K562 (cell line): ENCODE data around the gene NLGN4Y. TPM values are rescaled to one million over a fixed set of nuclear protein-coding genes. Genes with fewer than 3 reads are reported as not detected.

ENCODE experiments used
- ATAC-seq: fragments of 200-7000 bp; cut with Tn5 transposase; 3 replicates; pipeline ENCODE4 v1.9.1; 2020; ENCODE audit warnings: moderate library complexity
- BruUV-seq: library from RNA; stranded (reverse); fragments of 400-500 nt; replicated peaks from 2 replicates; lab custom pipeline; 2021; lab: Mats Ljungman, UMichigan
- CTCF ChIA-PET: fragments of 300-600 bp; formaldehyde crosslinking; extraction: SDS; loops from one replicate; lab custom pipeline; 2021; ENCODE audit warnings: low intra/inter-chr PET ratio; lab: Yijun Ruan, JAX
- POLR2A ChIA-PET: fragments of 300-600, 350-650 bp; sonication (Branson Sonifier 250); formaldehyde crosslinking; extraction: SDS; loops from one replicate; lab custom pipeline; 2021; ENCODE audit warnings: antibody characterized with exemption, inconsistent platforms; lab: Yijun Ruan, JAX
- DNase-seq, 4 experiments: peaks; one replicate each; pipeline versions ENCODE4 v3.0.0 to v3.0.0-alpha.2; 2011 to 2018; ENCODE audit warnings: low spot score in 3 of 4, mixed read lengths in 3 of 4; ENCODE audit errors: extremely low read depth in 1 of 4
- FAIRE-seq: peaks from 2 replicates; lab custom pipeline; 2011; peaks lifted over from hg19 to GRCh38; lab: Jason Lieb, UNC
- H2AFZ ChIP-seq: 2 replicates; pipeline ENCODE4 v1.6.0; 2011; ENCODE audit warnings: low read depth, low read length, control low read depth, inconsistent platforms
- H3K27ac ChIP-seq: fragments of 200-600 bp; 3 replicates; pipeline ENCODE4 v1.8.0; 2011; ENCODE audit warnings: low read depth, mild to moderate bottlenecking, control low read depth, inconsistent platforms, low read length, moderate library complexity, mixed read lengths; ENCODE audit errors: extremely low read depth
- H3K27me3 ChIP-seq, 2 experiments: fragments of 300-600 bp in 1 of 2; 2 replicates in 1 of 2; 3 replicates in 1 of 2; pipeline versions ENCODE4 v1.6.0 to v1.8.0; 2011; ENCODE audit warnings: inconsistent platforms in 2 of 2, low read length in 2 of 2, mild to moderate bottlenecking in 1 of 2, mixed read lengths in 1 of 2, moderate library complexity in 1 of 2; ENCODE audit not compliant: control insufficient read depth in 2 of 2, insufficient read depth in 2 of 2
- H3K36me3 ChIP-seq: fragments of 300-600 bp; 3 replicates; pipeline ENCODE4 v1.8.0; 2011; ENCODE audit warnings: mild to moderate bottlenecking, low read length, inconsistent platforms; ENCODE audit not compliant: control insufficient read depth, insufficient read depth
- H3K4me1 ChIP-seq, 2 experiments: fragments of 200-600 bp in 1 of 2; replicated peaks in 1 of 2; 2 replicates in 1 of 2; 3 replicates in 1 of 2; pipeline versions ENCODE4 v1.5.1 to v1.8.0; 2011; ENCODE audit warnings: inconsistent platforms in 2 of 2, low read length in 2 of 2, mild to moderate bottlenecking in 1 of 2, mixed read lengths in 1 of 2, moderate library complexity in 1 of 2; ENCODE audit not compliant: control insufficient read depth in 2 of 2, insufficient read depth in 2 of 2
- H3K4me2 ChIP-seq: 2 replicates; pipeline ENCODE4 v1.6.1; 2011; ENCODE audit warnings: low read length, control low read depth, inconsistent platforms, mixed read lengths; ENCODE audit not compliant: insufficient read depth
- H3K4me3 ChIP-seq: fragments of 200-600 bp; sonication (generic), shearing (Covaris generic); 2 replicates; pipeline ENCODE4 v1.5.1; 2016; ENCODE audit warnings: control low read depth, inconsistent platforms
- H3K79me2 ChIP-seq: fragments of 200-600 bp; 3 replicates; pipeline ENCODE4 v1.8.0; 2011; ENCODE audit warnings: low read length, inconsistent platforms; ENCODE audit not compliant: control insufficient read depth, insufficient read depth
- H3K9ac ChIP-seq, 2 experiments: 2 replicates each; pipeline versions ENCODE4 v1.6.0 to v1.6.1; 2011; ENCODE audit warnings: low read depth in 2 of 2, low read length in 2 of 2, control low read depth in 1 of 2, inconsistent platforms in 1 of 2, mild to moderate bottlenecking in 1 of 2, mixed read lengths in 1 of 2; ENCODE audit not compliant: insufficient read depth in 1 of 2
- H3K9me1 ChIP-seq: one replicate; pipeline ENCODE4 v1.6.0; 2011; ENCODE audit warnings: inconsistent platforms, mild to moderate bottlenecking, low read length, moderate library complexity; ENCODE audit not compliant: control insufficient read depth, insufficient read depth
- H3K9me3 ChIP-seq: replicated peaks from 2 replicates; pipeline ENCODE4 v1.5.1; 2011; ENCODE audit warnings: low read depth, low read length, inconsistent platforms; ENCODE audit not compliant: control insufficient read depth, insufficient read depth
- H4K20me1 ChIP-seq: replicated peaks from 2 replicates; pipeline ENCODE4 v1.6.1; 2011; ENCODE audit warnings: low read length, inconsistent platforms, mixed read lengths; ENCODE audit not compliant: control insufficient read depth, insufficient read depth
- ARHGAP35 ChIP-seq: fragments of 450-650 bp; IDR thresholded peaks from 2 replicates; pipeline ENCODE4 v1.6.1; 2018; ENCODE audit not compliant: partially characterized antibody
- ATF1 ChIP-seq, 2 experiments: fragments of 450-650 bp in 1 of 2; IDR thresholded peaks; 2 replicates each; pipeline ENCODE4 v1.6.1; 2016; ENCODE audit warnings: missing compliant biosample characterization in 1 of 2, missing genetic modification characterization in 1 of 2
- ERF ChIP-seq: fragments of 450-650 bp; formaldehyde crosslinking; IDR thresholded peaks from 2 replicates; pipeline ENCODE4 v1.4.0; 2020; ENCODE audit warnings: mild to moderate bottlenecking, mixed read lengths
- EWSR1 ChIP-seq: fragments of 450-650 bp; IDR thresholded peaks from 2 replicates; pipeline ENCODE4 v1.6.1; 2018; ENCODE audit warnings: borderline replicate concordance, mild to moderate bottlenecking, low read depth, moderate library complexity; ENCODE audit not compliant: partially characterized antibody
- FOS ChIP-seq: IDR thresholded peaks from 3 replicates; pipeline ENCODE4 v1.6.1; 2011; ENCODE audit not compliant: insufficient read length; ENCODE audit errors: extremely low read depth
- HIVEP1 ChIP-seq: fragments of 250-450 bp; sonication (Bioruptor Pico); IDR thresholded peaks from 2 replicates; pipeline ENCODE4 v1.4.0; 2020; ENCODE audit warnings: mild to moderate bottlenecking
- MTA1 ChIP-seq: fragments of 450-650 bp; IDR thresholded peaks from 2 replicates; pipeline ENCODE4 v1.6.1; 2017; ENCODE audit warnings: borderline replicate concordance
- PYGO2 ChIP-seq: fragments of 450-650 bp; IDR thresholded peaks from 2 replicates; pipeline ENCODE4 v1.6.1; 2016; ENCODE audit warnings: mild to moderate bottlenecking, missing genetic modification characterization, moderate library complexity, missing compliant biosample characterization
- RNF2 ChIP-seq: sonication (generic); IDR thresholded peaks from 2 replicates; pipeline ENCODE4 v1.6.1; 2016
- STAG1 ChIP-seq: sonication (generic); formaldehyde crosslinking; IDR thresholded peaks from 2 replicates; pipeline ENCODE4 v1.5.0; 2020; ENCODE audit warnings: missing genetic modification reagents, borderline replicate concordance
- WGBS: fragments of 100-300 bp; shearing (Covaris generic); methylation state at CpG from one replicate; pipeline ENCODE4 v1.1.6; 2016; ENCODE audit warnings: low coverage, mixed read lengths; ENCODE audit not compliant: insufficient coverage; ENCODE audit errors: missing lambda C conversion rate; 5-methylcytosine and 5-hydroxymethylcytosine counted together
- in situ Hi-C: fragments of 300-500 bp; cut with MboI; formaldehyde crosslinking; loops from 4 replicates; pipeline ENCODE4 v1.15.0; 2018; ENCODE audit warnings: inconsistent platforms, mixed read lengths
- intact Hi-C: fragments of 100-400 bp; cut with micrococcal nuclease; formaldehyde crosslinking; loops from 2 replicates; pipeline ENCODE4 v1.14.2; 2022
- polyA plus RNA-seq, 8 experiments: library from polyadenylated mRNA; depleted of rRNA in 4 of 8; stranded (reverse) in 5 of 8; unstranded in 3 of 8; fragments of >200 nt; fragmentation: Nextera tagmentation in 2 of 8; fragmentation: Illumina TruSeq in 1 of 8; extraction: Ambion mirVana in 2 of 8; extraction: Trizol in 1 of 8; gene quantifications; 2 replicates each; pipeline versions ENCODE4 v1.2.1 to v1.2.3, GENCODE V29; 2011 to 2014; ENCODE audit warnings: inconsistent platforms in 1 of 8, missing spikeins in 1 of 8
- total RNA-seq, 7 experiments: library from RNA; depleted of rRNA in 6 of 7; stranded (reverse); fragments of >200 nt in 6 of 7; fragmentation: Illumina TruSeq in 2 of 7; extraction: Trizol in 2 of 7; gene quantifications; 2 replicates each; pipeline versions ENCODE4 v1.2.1 to v1.2.3, GENCODE V29; 2011 to 2021; ENCODE audit warnings: low replicate concordance in 1 of 7
- TF ChIP-seq, protein P1 (sequence below): fragments of 450-650 bp; formaldehyde crosslinking; IDR thresholded peaks from 2 replicates; pipeline ENCODE4 v1.4.0; 2020; ENCODE audit warnings: mild to moderate bottlenecking, moderate library complexity

Gene NLGN4Y
- total and polyA plus RNA-seq, 9 of the 15 experiments (the other 6 are each of a cell fraction or from before 2014, with no cell fraction given) = not detected

DNA sequence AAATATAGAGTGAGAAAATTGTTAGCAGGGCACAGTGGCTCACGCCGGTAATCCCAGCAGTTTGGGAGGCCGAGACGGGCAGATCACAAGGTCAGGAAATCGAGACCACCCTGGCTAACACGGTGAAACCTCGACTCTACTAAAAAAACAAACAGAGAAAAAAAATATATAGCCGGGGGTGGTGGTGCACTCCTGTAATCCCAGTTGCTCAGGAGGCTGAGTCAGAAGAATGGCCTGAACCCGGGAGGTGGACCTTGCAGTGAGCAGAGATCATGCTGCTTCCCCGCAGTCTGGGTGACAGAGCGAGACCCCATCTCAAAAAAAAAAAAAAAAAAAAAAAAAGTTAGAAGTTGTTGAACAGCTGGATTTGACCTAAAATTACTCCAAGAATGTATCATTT, 269.3 kb downstream of the NLGN4Y start:
- ATAC-seq (no peak), FAIRE-seq (no peak), DNase-seq (no peak)
- Histone ChIP-seq H3K79me2 (no peaks in the 10 kb centered on the region), H3K9me1 (no peaks in the 10 kb centered on the region), H3K9me3 (no peaks in the 10 kb centered on the region), H2AFZ (no peak overlapping the region), H3K4me3 (no peak overlapping the region), H3K27ac (no peak overlapping the region), H3K36me3 (no peaks in the 10 kb centered on the region), H3K4me1 (no peaks in the 10 kb centered on the region), H4K20me1 (no peaks in the 10 kb centered on the region), H3K27me3 (no peaks in the 10 kb centered on the region), H3K9ac (no peak overlapping the region), H3K4me2 (no peak overlapping the region)
- in situ Hi-C loops (no loop called here), intact Hi-C loops (no loop called here)
- CTCF ChIA-PET = no interaction called here
- BruUV-seq = no TSS peak
- no CpG with 5 or more reads among the region's 11 CpGs for WGBS
- TF ChIP-seq EWSR1 (no peak), RNF2 (no peak), STAG1 (CRISPR knock-in tag) (no peak), ATF1 (CRISPR knock-in tag; IDR thresholded peaks at IDR 0.05) (no peak), ATF1 (tag; IDR thresholded peaks at IDR 0.05) (no peak), PYGO2 (tag) (no peak), HIVEP1 (no peak), MTA1 (no peak), ERF (CRISPR knock-in tag) (no peak), ARHGAP35 (no peak), FOS (no peak)
- TF ChIP-seq, protein P1, sequence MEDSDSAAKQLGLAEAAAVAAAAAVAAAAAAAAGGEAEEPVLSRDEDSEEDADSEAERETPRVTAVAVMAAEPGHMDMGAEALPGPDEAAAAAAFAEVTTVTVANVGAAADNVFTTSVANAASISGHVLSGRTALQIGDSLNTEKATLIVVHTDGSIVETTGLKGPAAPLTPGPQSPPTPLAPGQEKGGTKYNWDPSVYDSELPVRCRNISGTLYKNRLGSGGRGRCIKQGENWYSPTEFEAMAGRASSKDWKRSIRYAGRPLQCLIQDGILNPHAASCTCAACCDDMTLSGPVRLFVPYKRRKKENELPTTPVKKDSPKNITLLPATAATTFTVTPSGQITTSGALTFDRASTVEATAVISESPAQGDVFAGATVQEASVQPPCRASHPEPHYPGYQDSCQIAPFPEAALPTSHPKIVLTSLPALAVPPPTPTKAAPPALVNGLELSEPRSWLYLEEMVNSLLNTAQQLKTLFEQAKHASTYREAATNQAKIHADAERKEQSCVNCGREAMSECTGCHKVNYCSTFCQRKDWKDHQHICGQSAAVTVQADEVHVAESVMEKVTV (CRISPR knock-in tag) = no peak
- POLR2A ChIA-PET = no interaction called here
